ENCODE results near the gene OR5K2.
A peak's percentile ranks its signal among the peaks of the same experiment; 100 is the strongest.

Gene OR5K2

DNA sequence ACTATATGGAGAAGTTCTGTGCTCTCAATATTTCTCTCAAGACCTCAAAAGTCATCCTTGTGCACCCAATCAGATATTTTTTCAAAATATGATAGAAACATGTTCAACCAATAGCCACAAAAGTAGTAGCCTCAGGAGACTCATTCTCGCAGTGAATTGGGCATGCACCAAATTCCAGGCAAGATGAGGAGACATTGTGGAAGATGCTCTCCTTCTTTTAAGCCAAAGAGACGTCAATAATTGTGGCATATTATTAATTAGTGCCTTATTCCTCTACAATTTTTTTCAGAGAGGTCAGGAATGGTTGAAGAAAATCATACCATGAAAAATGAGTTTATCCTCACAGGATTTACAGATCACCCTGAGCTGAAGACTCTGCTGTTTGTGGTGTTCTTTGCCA is at the start of gene OR5K2:
Gene OR5K2, plus strand, starts transcription at position 301 of the 400 bp plus-strand sequence. Its CDS starts 0 bp downstream, at position 301.
- no peak for DNase-seq

GRCh38 chr3:98449606-98450193 is 47.8 kb upstream of the OR5K2 start:
- no peak for DNase-seq

GRCh38 chr3:98450372-98450771 is 47.1 kb upstream of the OR5K2 start:
- DNase-seq: no peak

DNA sequence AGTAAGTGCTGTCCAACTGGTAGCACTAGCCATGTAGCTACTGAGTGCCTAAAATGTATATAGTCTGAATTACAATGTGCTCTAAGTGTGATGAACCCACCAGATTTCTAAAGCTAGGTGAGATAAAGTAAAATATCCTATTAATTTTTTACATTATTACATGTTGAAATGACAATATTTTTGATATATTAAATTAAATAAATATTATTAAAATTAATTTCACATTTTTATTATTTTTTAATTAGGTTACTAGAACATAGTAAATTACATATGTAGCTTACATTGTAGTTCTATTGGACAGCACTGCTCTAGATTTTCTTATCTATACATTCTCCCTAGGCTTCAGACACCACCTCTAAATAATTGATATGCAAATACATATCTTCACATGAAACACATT is 43.7 kb upstream of the OR5K2 start:
- no peak for DNase-seq

GRCh38 chr3:98454929-98455328 is 42.6 kb upstream of the OR5K2 start:
- no peak for DNase-seq

GRCh38 chr3:98457543-98457942 is 39.9 kb upstream of the OR5K2 start:
- no peak for DNase-seq

- no peak for DNase-seq
Measured at GRCh38 chr3:98460220-98460619, 37.3 kb upstream of the OR5K2 start.

GRCh38 chr3:98462901-98463300 is 34.6 kb upstream of the OR5K2 start, which contains the start of gene OR5K1:
TSS of gene OR5K1 (plus strand) at chr3:98463201. CDS start at chr3:98469577, 6,376 bp downstream.
- DNase-seq: no peak

GRCh38 chr3:98482717-98483482 is 14.6 kb upstream of the OR5K2 start:
- DNase-seq: no peak

GRCh38 chr3:98483626-98484025 is 13.9 kb upstream of the OR5K2 start:
- DNase-seq: no peak

GRCh38 chr3:98500019-98500418 is 2.5 kb downstream of the OR5K2 start:
- DNase-seq: no peak

DNA sequence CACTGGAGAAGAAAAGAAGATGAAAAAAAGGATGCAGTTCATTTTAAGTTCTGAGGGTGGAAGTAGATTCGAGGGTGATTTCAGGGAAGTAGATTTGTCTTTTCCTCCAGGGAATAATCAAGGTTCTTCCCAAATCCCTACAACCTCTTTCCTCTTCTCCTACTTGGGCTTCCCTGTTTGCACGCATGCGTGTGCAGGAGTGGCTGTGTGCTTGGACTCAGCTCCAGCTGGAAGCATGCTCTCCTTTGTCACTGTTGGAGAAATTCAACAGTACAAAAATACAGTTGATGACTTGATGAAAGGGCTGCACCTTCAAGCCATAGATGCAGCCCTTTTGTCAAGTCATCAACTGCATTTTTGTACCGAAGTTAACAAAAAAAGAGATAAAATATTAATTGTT is 3.8 kb downstream of the OR5K2 start:
- DNase-seq: no peak

DNA sequence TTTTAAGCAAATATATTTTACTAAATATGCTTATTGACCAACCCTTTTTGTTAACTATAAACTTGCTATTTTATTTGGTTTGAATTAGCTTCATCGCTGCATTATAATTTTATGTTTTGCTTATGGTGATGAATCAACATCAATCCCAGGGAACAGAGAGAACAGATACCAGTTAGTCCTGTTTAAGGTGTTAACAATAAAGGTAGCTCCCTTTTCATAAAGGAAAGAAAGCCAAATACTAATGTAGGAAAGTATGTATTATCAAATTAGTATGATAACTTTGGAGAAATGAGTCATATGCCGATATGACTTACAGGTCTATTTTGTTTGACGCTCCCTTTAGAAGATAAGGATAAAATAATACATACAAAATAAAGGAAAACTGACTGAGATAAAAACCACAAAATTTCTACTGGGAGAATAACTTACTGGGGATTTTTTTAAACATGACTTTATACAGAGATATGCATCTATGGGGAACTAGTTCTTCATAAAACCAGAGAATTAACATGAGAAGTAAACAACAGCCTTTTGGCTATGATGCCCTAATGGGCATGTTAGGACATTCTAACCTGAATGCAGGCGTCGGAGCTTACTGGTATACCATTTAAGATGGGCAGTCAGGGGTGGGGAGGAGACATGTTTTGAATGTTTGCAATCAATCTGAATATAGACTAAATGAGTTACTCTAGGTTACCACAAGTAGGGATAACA is 4.5 kb downstream of the OR5K2 start:
- no peak for DNase-seq

- no peak for DNase-seq
Measured at GRCh38 chr3:98504539-98504938, 7.1 kb downstream of the OR5K2 start.

- no peak for DNase-seq
Measured at GRCh38 chr3:98508582-98508981, 11.1 kb downstream of the OR5K2 start.

- no peak for DNase-seq
Measured at GRCh38 chr3:98512576-98512975, 15.1 kb downstream of the OR5K2 start.

DNA sequence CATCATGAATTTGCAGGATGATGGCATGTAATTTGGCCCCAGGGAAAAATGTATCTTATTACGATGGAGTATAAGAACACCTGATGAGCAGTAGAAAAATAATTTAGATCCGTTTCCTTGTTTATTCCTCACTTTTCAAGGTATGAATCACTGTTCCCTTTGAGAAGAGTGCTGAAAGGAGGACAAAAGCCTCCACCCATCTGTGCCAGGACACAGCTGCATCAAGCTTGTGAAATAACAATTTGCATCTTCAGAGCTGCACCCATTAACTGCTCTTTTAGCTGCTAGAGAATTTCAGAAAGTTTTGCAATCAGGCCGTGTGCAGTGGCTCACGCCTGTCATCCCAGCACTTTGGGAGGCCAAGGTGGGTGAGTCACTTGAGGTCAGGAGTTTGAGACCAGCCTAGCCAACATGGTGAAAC is 15.6 kb downstream of the OR5K2 start:
- DNase-seq: no peak

GRCh38 chr3:98513736-98514135 is 16.3 kb downstream of the OR5K2 start:
- no peak for DNase-seq

DNA sequence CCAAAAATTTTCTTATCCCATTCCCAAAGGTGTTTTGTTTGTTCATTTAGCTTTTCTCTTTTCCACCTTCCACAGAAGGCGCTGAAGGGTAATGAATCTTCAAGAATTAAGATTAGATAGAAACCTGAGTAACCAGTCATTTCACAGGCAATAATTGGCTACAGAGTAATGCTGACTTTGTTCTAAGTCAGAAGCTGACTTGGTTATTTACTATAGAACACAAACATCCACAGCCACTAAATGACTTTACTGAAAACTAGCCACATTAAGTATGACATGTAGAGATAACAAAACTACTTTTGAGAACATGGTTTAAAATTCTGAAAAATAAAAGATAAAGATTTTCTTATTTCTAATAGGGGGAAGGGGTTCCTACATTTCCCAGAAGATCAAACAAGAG is 17.5 kb downstream of the OR5K2 start:
- DNase-seq: no peak

DNA sequence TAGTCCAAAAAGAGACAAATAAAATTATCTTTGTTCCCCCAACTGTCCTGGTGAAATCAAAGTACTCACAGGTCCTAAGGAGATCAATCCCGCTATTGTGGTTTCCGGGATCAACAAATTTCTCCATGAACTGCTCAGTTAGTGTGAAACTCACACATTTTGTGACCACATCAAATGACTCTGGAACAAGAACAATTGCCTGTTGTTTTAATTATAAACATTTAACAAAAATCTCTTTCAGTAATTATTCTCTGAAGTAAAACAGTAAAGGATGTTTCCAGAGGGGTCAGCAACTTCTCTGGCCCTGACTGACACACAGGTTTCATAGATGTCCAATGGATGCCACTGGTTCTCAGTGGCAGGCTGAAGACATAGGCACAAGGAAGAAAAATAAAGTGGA is 21.3 kb downstream of the OR5K2 start:
- DNase-seq: no peak

GRCh38 chr3:98519351-98519750 is 21.9 kb downstream of the OR5K2 start:
- no peak for DNase-seq

GRCh38 chr3:98521897-98522543 is 24.5 kb downstream of the OR5K2 start:
- DNase-seq: no peak

DNA sequence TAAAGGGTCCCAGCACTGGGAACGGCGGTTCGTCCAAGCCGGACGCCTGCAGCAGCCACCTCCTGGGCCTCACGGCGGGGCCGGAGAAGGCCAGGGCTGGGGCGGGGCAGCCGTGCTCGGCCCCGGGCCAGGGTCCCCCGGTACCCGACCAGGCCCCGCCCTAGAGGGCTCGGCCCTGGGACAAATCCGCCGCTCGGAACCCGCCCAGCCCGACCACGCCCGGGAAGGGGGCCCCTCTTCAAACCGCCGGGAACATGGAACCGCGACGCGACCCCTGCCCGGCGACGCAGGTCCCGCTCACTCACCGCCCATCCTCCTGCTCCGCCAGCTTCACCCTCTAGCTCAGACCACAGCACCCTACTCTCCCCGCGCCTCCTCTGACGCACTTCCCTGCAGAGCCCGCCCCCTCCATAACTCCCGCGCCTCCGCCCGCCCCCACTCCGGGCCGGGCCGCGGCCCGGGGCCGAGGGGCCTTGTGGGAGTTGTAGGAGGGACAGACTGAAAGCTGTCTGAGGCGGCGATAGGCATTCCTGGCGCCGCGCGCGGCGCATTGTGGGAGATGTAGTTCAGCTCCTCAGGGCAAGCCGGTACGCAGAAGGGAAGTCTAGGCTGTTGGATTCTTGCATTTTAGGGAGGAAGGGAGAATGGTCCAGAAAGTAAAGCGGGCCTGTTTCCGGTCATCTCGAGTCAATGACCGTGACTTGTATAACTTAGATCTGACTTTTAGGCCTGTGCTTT is 25.2 kb downstream of the OR5K2 start, which contains the start of gene CLDND1:
Gene CLDND1, minus strand, starts transcription at position 359 of the 738 bp plus-strand sequence. CDS start 1,478 bp downstream, outside the sequence.
- DNase-seq: peak; percentile 76
